HG03439 (cell line): ENCODE data around the gene LINC00237.

Source experiments
- ATAC-seq: cut with Tn5 transposase; IDR thresholded peaks from one replicate; pipeline ENCODE4 v1.9.1; 2021; ENCODE audit warnings: mild to moderate bottlenecking, moderate library complexity; ENCODE audit not compliant: unreplicated experiment

The LINC00237 gene

GRCh38 chr20:21125849-21126580 is 19.9 kb upstream of the LINC00237 start, which contains the start of gene KIZ:
TSS of gene KIZ (plus strand) at chr20:21126082. CDS start at chr20:21126116, 34 bp downstream.
- ATAC-seq = peak; percentile 97

GRCh38 chr20:21125072-21125848 is 19.1 kb upstream of the LINC00237 start:
- ATAC-seq = peak; percentile 21

GRCh38 chr20:21124190-21124589 is 18.0 kb upstream of the LINC00237 start:
- ATAC-seq = no peak

- ATAC-seq = no peak
Observed at GRCh38 chr20:21118782-21119181, 12.6 kb upstream of the LINC00237 start.

- no peak for ATAC-seq
Observed at GRCh38 chr20:21118138-21118537, 12.0 kb upstream of the LINC00237 start.

GRCh38 chr20:21117521-21117920 is 11.4 kb upstream of the LINC00237 start:
- ATAC-seq = no peak

- no peak for ATAC-seq
Observed at GRCh38 chr20:21114584-21114983, 8.4 kb upstream of the LINC00237 start.

- no peak for ATAC-seq
Observed at GRCh38 chr20:21113697-21114096, 7.5 kb upstream of the LINC00237 start.

GRCh38 chr20:21111416-21111815 is 5.3 kb upstream of the LINC00237 start:
- no peak for ATAC-seq

GRCh38 chr20:21110811-21111210 is 4.7 kb upstream of the LINC00237 start:
- ATAC-seq = no peak

GRCh38 chr20:21109144-21109543 is 3.0 kb upstream of the LINC00237 start:
- ATAC-seq = no peak

- ATAC-seq = no peak
Observed at GRCh38 chr20:21105429-21106170, 558 bp downstream of the LINC00237 start.

GRCh38 chr20:21104921-21105320 is 1.2 kb downstream of the LINC00237 start:
- no peak for ATAC-seq

- no peak for ATAC-seq
Observed at GRCh38 chr20:21104466-21104761, 1.7 kb downstream of the LINC00237 start.

GRCh38 chr20:21103582-21104465 is 2.3 kb downstream of the LINC00237 start:
- ATAC-seq = no peak

- ATAC-seq = no peak
Observed at GRCh38 chr20:21102603-21103311, 3.4 kb downstream of the LINC00237 start.

GRCh38 chr20:21101932-21102575 is 4.1 kb downstream of the LINC00237 start:
- no peak for ATAC-seq

GRCh38 chr20:21101453-21101931 is 4.7 kb downstream of the LINC00237 start:
- no peak for ATAC-seq
